ENCODE measurements around the gene SLC7A7.

The SLC7A7 gene

GRCh38 chr14:22794551-22794951 is 20.7 kb downstream of the SLC7A7 start:
- Histone ChIP-seq H3K27ac (ENCODE audit: extremely low read depth, low read depth, low read length) (no peak overlapping the region), H3K4me3 (ENCODE audit: low read depth, low read length) (no peak overlapping the region), H3K4me1 (ENCODE audit: control insufficient read depth, insufficient read depth, low read length) (no peaks in the 10 kb centered on the region), H3K9me3 (ENCODE audit: control insufficient read depth, insufficient read depth, low read depth, low read length) (no peaks in the 10 kb centered on the region), H3K36me3 (ENCODE audit: control insufficient read depth in 2 of 2, insufficient read depth in 1 of 2, low read length in 2 of 2) (no peaks in the 10 kb centered on the region)
- TF ChIP-seq ZNF354C (tag by site-specific recombination; IDR thresholded peaks at IDR 0.05; ENCODE audit: borderline replicate concordance, low read depth) (no peak), ZNF416 (tag by site-specific recombination; IDR thresholded peaks at IDR 0.05) (no peak), ZNF610 (tag by site-specific recombination; IDR thresholded peaks at IDR 0.05; ENCODE audit: borderline replicate concordance) (no peak), ZNF157 (tag by site-specific recombination; IDR thresholded peaks at IDR 0.05) (no peak), ZBTB6 (tag by site-specific recombination; IDR thresholded peaks at IDR 0.05) (no peak), ZNF600 (tag by site-specific recombination; IDR thresholded peaks at IDR 0.05) (no peak), ZNF555 (tag by site-specific recombination; conservative IDR thresholded peaks at IDR 0.05) (no peak), ZFP69B (tag by site-specific recombination; IDR thresholded peaks at IDR 0.05) (no peak), ZNF223 (tag by site-specific recombination; IDR thresholded peaks at IDR 0.05) (no peak), ZNF280D (tag by site-specific recombination; IDR thresholded peaks at IDR 0.05) (no peak), ZNF48 (tag by site-specific recombination; IDR thresholded peaks at IDR 0.05) (no peak), ZNF624 (tag by site-specific recombination; IDR thresholded peaks at IDR 0.05) (no peak), PRDM2 (tag by site-specific recombination; IDR thresholded peaks at IDR 0.05; ENCODE audit: borderline replicate concordance) (no peak)
- CTCF ChIA-PET, result interaction anchor here (1.1 kb wide), 1 partner anchor 28 kb away, joined by 4 read pairs; no protein-coding TSS in a partner anchor
- POLR2A ChIA-PET, result interaction anchor here (1.1 kb wide), 1 partner anchor 28 kb away, joined by 4 read pairs; the partner anchor contains the start of gene OXA1L

- Histone ChIP-seq H3K27ac (ENCODE audit: extremely low read depth, low read depth, low read length) (no peak overlapping the region), H3K4me1 (ENCODE audit: control insufficient read depth, insufficient read depth, low read length) (no peaks in the 10 kb centered on the region), H3K36me3 (ENCODE audit: control insufficient read depth in 2 of 2, insufficient read depth in 1 of 2, low read length in 2 of 2) (no peaks in the 10 kb centered on the region), H3K4me3 (ENCODE audit: low read depth, low read length) (no peak overlapping the region), H3K9me3 (ENCODE audit: control insufficient read depth, insufficient read depth, low read depth, low read length) (no peaks in the 10 kb centered on the region)
- CTCF ChIA-PET, result interaction anchor here (1.1 to 1.2 kb wide), 2 partner anchors 23 to 29 kb away, joined by 3 to 4 read pairs; no protein-coding TSS in a partner anchor
- POLR2A ChIA-PET, result interaction anchor here (1.1 kb wide), 1 partner anchor 28 kb away, joined by 4 read pairs; the partner anchor contains the start of gene OXA1L
- TF ChIP-seq ZNF350 (tag by site-specific recombination; IDR thresholded peaks at IDR 0.05) (no peak), ZNF426 (tag by site-specific recombination; IDR thresholded peaks at IDR 0.05) (no peak), ZNF585B (tag by site-specific recombination; IDR thresholded peaks at IDR 0.05) (no peak), ZNF398 (tag by site-specific recombination; IDR thresholded peaks at IDR 0.05) (no peak), BCL6B (tag by site-specific recombination; IDR thresholded peaks at IDR 0.05) (no peak), ZNF366 (tag by site-specific recombination; conservative IDR thresholded peaks at IDR 0.05) (no peak), ZXDB (tag by site-specific recombination; IDR thresholded peaks at IDR 0.05) (no peak), ZNF341 (tag by site-specific recombination; IDR thresholded peaks at IDR 0.05; ENCODE audit: low read depth) (no peak)
Measured at GRCh38 chr14:22793976-22794375, 21.3 kb downstream of the SLC7A7 start.
